Stimulated activated naive CD8-positive, alpha-beta T cell treated with anti-CD3 and anti-CD28 coated beads, Interleukin-15, amount 100 ng/mL, for 72 hours (primary cell): Measurements from ENCODE around the gene SLC9A4.

Source experiments
- ATAC-seq: fragments of 150-1000 bp; cut with Tn5 transposase; 2 replicates; pipeline ENCODE4 v1.10.0; 2021; ENCODE audit warnings: mild to moderate bottlenecking, moderate library complexity
- DNase-seq, 2 donors: peaks; one replicate each; pipeline ENCODE4 v3.0.0; 2021 to 2022
- H3K27ac Mint-ChIP-seq, 2 donors: one replicate each; pipeline ENCODE4 v1.8.0; 2022; ENCODE audit warnings: mild to moderate bottlenecking in 2 of 2, mixed read lengths in 2 of 2, moderate library complexity in 2 of 2
- H3K27me3 Mint-ChIP-seq: one replicate; pipeline ENCODE4 v1.8.0; 2022; ENCODE audit warnings: mixed read lengths
- H3K4me1 Mint-ChIP-seq: one replicate; pipeline ENCODE4 v1.8.0; 2022; ENCODE audit warnings: mild to moderate bottlenecking, mixed read lengths
- H3K4me3 Mint-ChIP-seq, 2 donors: one replicate each; pipeline ENCODE4 v1.8.0; 2022; ENCODE audit warnings: mild to moderate bottlenecking in 2 of 2, mixed read lengths in 2 of 2, moderate library complexity in 1 of 2
- H3K9me3 Mint-ChIP-seq, 2 donors: one replicate each; pipeline ENCODE4 v1.8.0; 2022; ENCODE audit warnings: mixed read lengths in 2 of 2

Gene SLC9A4

DNA sequence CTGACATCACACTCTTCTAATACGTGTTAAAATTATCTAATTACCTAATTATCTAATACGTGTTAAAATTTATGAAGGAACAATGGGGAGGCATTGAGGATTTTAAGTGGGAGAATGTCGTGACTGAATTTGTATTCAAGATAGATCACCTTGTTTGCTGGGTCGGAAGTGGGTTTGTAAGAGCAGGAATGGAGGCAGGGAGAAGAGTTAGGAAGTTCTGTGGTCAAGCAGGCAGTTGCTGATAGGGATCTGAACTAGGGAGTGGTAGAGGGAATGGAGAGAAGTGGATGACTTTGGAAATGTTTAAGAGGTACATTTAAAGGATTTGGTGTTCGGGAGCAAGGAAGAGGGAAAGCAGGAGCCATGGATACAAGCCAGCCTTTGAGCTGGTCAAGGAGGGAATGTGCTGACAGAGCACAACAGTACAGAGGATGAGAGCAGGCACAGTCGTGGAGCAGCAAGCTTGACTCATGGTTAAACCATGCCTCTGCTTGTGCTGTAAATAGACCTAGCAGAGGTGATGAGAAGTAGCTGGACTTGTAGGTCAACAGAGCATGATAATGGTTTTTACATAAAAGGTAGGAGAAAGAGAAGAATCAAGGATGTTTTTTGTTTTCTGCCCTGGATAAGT lies 33.8 kb upstream of the SLC9A4 start:
- Mint-ChIP-seq H3K27ac (no peak overlapping the region), H3K27me3 (no peaks in the 10 kb centered on the region), H3K4me1 (peaks cover 34% of the 10 kb centered on the region), H3K4me3 (no peak overlapping the region), H3K9me3 (no peaks in the 10 kb centered on the region)
- DNase-seq: no peak
- no peak for ATAC-seq

GRCh38 chr2:102442967-102443828 lies 29.8 kb upstream of the SLC9A4 start:
- H3K9me3 Mint-ChIP-seq: no peaks in the 10 kb centered on the region
- H3K27ac Mint-ChIP-seq: peak overlapping the region in 1 of 2 donors; percentile 82
- peak overlapping the region; percentile 16 to 56 for H3K4me3 Mint-ChIP-seq
- ATAC-seq (peak; percentile 83), DNase-seq (peak; percentile 42 to 53)
- peaks cover 8% of the 10 kb centered on the region for H3K4me1 Mint-ChIP-seq
- H3K27me3 Mint-ChIP-seq: no peaks in the 10 kb centered on the region

GRCh38 chr2:102444233-102444632 lies 28.8 kb upstream of the SLC9A4 start:
- Mint-ChIP-seq H3K4me1 (peaks cover 8% of the 10 kb centered on the region), H3K9me3 (no peaks in the 10 kb centered on the region), H3K27ac (no peak overlapping the region), H3K27me3 (no peaks in the 10 kb centered on the region), H3K4me3 (no peak overlapping the region)
- ATAC-seq: no peak
- DNase-seq: no peak

GRCh38 chr2:102446936-102447335 lies 26.1 kb upstream of the SLC9A4 start:
- ATAC-seq: no peak
- peaks cover 8% of the 10 kb centered on the region for H3K4me1 Mint-ChIP-seq
- H3K27ac Mint-ChIP-seq: no peak overlapping the region
- DNase-seq: no peak
- H3K27me3 Mint-ChIP-seq: no peaks in the 10 kb centered on the region
- no peak overlapping the region for H3K4me3 Mint-ChIP-seq
- no peaks in the 10 kb centered on the region for H3K9me3 Mint-ChIP-seq

GRCh38 chr2:102449370-102449974 lies 23.6 kb upstream of the SLC9A4 start:
- Mint-ChIP-seq H3K4me3 (no peak overlapping the region), H3K9me3 (no peaks in the 10 kb centered on the region), H3K27ac (no peak overlapping the region), H3K27me3 (no peaks in the 10 kb centered on the region), H3K4me1 (peaks cover 14% of the 10 kb centered on the region)
- DNase-seq (peak; percentile 50 to 61), ATAC-seq (no peak)

- Mint-ChIP-seq H3K27me3 (peaks cover 8% of the 10 kb centered on the region), H3K9me3 (peaks cover 7 to 9% of the 10 kb centered on the region in 2 donors), H3K4me3 (no peak overlapping the region), H3K27ac (no peak overlapping the region), H3K4me1 (peaks cover 23% of the 10 kb centered on the region)
- ATAC-seq (no peak), DNase-seq (no peak)
Observed at GRCh38 chr2:102451968-102452367, 21.1 kb upstream of the SLC9A4 start.

DNA sequence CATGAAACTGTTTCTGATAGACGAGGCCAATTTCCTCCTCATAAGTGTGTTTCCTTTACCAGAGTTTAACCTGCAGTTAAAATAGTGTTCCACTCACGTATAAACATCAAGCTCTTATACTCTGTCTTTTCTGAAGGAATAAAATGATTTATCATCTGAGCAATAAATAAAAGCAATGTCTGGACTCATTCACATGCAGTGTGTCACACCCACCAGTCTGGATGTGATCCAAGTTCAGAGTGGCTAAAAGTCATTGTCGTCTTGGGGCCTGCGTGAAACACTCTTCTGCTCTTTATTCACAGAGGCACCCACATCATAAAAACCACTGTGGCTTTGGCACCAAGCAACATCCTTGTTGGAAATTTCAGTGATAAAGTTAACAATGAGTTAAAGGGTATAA lies 19.5 kb upstream of the SLC9A4 start:
- Mint-ChIP-seq H3K27ac (no peak overlapping the region), H3K9me3 (peaks cover 7 to 9% of the 10 kb centered on the region in 2 donors), H3K4me3 (no peak overlapping the region), H3K4me1 (peaks cover 23% of the 10 kb centered on the region), H3K27me3 (peaks cover 8% of the 10 kb centered on the region)
- ATAC-seq (peak; percentile 64), DNase-seq (no peak)

- Mint-ChIP-seq H3K4me3 (no peak overlapping the region), H3K27me3 (peaks cover 16% of the 10 kb centered on the region), H3K9me3 (peaks cover 7 to 9% of the 10 kb centered on the region in 2 donors), H3K4me1 (peaks cover 23% of the 10 kb centered on the region), H3K27ac (no peak overlapping the region)
- ATAC-seq (no peak), DNase-seq (no peak)
Observed at GRCh38 chr2:102455061-102455670, 17.9 kb upstream of the SLC9A4 start.

GRCh38 chr2:102460467-102460866 lies 12.6 kb upstream of the SLC9A4 start:
- Mint-ChIP-seq H3K27ac (no peak overlapping the region), H3K4me3 (no peak overlapping the region), H3K27me3 (peaks cover 43% of the 10 kb centered on the region), H3K4me1 (no peaks in the 10 kb centered on the region), H3K9me3 (peaks cover 7% of the 10 kb centered on the region in 2 donors)
- ATAC-seq (no peak), DNase-seq (no peak)

GRCh38 chr2:102461188-102461587 lies 11.8 kb upstream of the SLC9A4 start:
- H3K4me3 Mint-ChIP-seq: no peak overlapping the region
- H3K27me3 Mint-ChIP-seq: peaks cover 37% of the 10 kb centered on the region
- no peak for ATAC-seq
- no peak for DNase-seq
- no peaks in the 10 kb centered on the region for H3K4me1 Mint-ChIP-seq
- H3K9me3 Mint-ChIP-seq: no peaks in the 10 kb centered on the region
- H3K27ac Mint-ChIP-seq: no peak overlapping the region

DNA sequence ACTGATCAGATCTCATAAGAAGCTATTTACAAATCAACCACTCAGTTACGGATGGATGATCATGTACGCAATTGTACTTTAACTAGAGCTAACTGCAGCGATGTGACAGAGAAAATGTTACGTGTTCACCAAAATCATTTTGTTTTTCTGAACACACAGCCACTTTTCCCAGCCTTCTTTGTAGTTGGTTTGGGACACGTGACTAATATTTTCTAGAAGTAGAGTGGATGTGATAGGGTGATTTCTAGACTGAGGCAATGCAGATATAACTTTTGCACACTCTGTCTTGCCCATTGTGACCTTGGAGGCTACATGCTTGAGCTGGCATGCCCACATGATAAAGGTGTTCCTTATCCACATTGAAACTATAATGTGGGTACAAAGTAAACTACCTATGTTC lies 9.9 kb upstream of the SLC9A4 start:
- no peaks in the 10 kb centered on the region for H3K9me3 Mint-ChIP-seq
- ATAC-seq (no peak), DNase-seq (no peak)
- no peaks in the 10 kb centered on the region for H3K4me1 Mint-ChIP-seq
- no peak overlapping the region for H3K4me3 Mint-ChIP-seq
- H3K27ac Mint-ChIP-seq: no peak overlapping the region
- H3K27me3 Mint-ChIP-seq: peaks cover 37% of the 10 kb centered on the region

DNA sequence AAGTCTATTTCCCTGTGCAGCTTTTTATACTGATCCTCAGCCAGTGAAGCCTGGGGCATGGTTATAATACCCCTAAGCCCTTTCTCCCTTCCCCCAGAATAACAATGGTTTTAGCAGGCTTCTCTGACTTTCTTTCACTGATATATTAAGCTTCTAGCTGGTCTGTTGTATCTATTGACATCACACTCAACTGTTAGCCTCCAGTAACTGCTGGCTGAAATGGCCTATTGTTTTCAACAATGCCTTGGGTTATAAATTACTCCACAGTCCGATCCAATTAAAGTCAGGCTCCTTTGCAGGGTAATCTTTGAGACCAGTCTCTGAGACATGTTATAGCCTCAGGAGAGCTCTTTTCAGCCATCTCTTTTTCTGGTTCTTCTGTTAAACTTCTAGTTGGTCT lies 2.9 kb upstream of the SLC9A4 start:
- Mint-ChIP-seq H3K27me3 (peaks cover 19% of the 10 kb centered on the region), H3K27ac (no peak overlapping the region), H3K4me3 (no peak overlapping the region), H3K9me3 (peaks cover 8 to 15% of the 10 kb centered on the region in 2 donors), H3K4me1 (no peaks in the 10 kb centered on the region)
- DNase-seq: no peak
- ATAC-seq: no peak

GRCh38 chr2:102473631-102474030 lies 605 bp downstream of the SLC9A4 start:
- ATAC-seq: no peak
- Mint-ChIP-seq H3K27ac (no peak overlapping the region), H3K4me3 (no peak overlapping the region), H3K27me3 (peaks cover 30% of the 10 kb centered on the region), H3K4me1 (no peaks in the 10 kb centered on the region), H3K9me3 (peaks cover 8 to 15% of the 10 kb centered on the region in 2 donors)
- DNase-seq: no peak

DNA sequence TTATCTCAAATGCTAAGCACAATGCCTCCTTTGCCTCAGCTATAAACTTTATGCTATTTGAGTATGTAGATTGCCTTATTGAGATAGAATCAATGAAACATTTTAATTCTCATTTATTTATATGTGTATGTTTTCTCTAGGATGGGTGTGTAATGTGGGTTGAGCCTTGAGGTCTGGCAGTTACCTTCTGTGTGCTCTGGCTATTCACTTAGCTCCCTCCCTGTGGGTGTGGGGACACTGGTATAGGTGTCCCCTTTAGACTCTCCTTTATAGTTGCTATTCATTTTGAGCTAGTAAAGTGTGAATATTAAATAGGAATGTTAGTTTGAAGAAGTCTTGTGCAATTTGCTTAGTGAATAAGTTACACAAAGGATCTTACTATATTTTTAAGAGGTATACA lies 1.8 kb downstream of the SLC9A4 start:
- H3K4me1 Mint-ChIP-seq: no peaks in the 10 kb centered on the region

GRCh38 chr2:102478686-102479470 lies 5.9 kb downstream of the SLC9A4 start:
- DNase-seq: no peak
- peak; percentile 31 for ATAC-seq
- no peak overlapping the region for H3K4me3 Mint-ChIP-seq
- no peak overlapping the region for H3K27ac Mint-ChIP-seq
- H3K4me1 Mint-ChIP-seq: no peaks in the 10 kb centered on the region
- peaks cover 19% of the 10 kb centered on the region for H3K27me3 Mint-ChIP-seq
- no peaks in the 10 kb centered on the region for H3K9me3 Mint-ChIP-seq

More for the DNA sequence above, 1.8 kb downstream of the SLC9A4 start:
- Mint-ChIP-seq H3K27me3 (peaks cover 28% of the 10 kb centered on the region), H3K27ac (peak overlapping the region in 1 of 2 donors; percentile 3), H3K4me3 (no peak overlapping the region), H3K9me3 (peaks cover 8 to 10% of the 10 kb centered on the region in 2 donors)
- DNase-seq (no peak), ATAC-seq (no peak)
